IMR-90 (cell line): Measurements from ENCODE around the gene HOXD13.

Experiments
- CEBPB ChIP-seq: IDR thresholded peaks from 2 replicates; pipeline ENCODE4 v1.6.1; 2012; ENCODE audit warnings: low read depth, low read length, improper control_type of control experiment
- CTCF ChIP-seq: conservative IDR thresholded peaks from 2 replicates; pipeline ENCODE4 v1.5.1; 2012; ENCODE audit warnings: mild to moderate bottlenecking, low read depth, low read length, improper control_type of control experiment
- MXI1 ChIP-seq: IDR thresholded peaks from 2 replicates; pipeline ENCODE4 v1.6.1; 2012; ENCODE audit warnings: low read depth, mild to moderate bottlenecking, low read length, moderate library complexity, borderline replicate concordance
- POLR2A ChIP-seq: IDR thresholded peaks from 2 replicates; pipeline ENCODE4 v1.6.1; 2012; ENCODE audit warnings: mild to moderate bottlenecking, low read depth, low read length
- USF2 ChIP-seq: fragments of 150-350 bp; IDR thresholded peaks from 2 replicates; pipeline ENCODE4 v1.6.1; 2017; ENCODE audit warnings: mild to moderate bottlenecking, antibody characterized with exemption, low read length, low read depth

GRCh38 chr2:176115883-176116813 lies 23.6 kb downstream of the HOXD13 start, which contains the start of gene HOXD10:
- TF ChIP-seq CTCF (no peak), POLR2A (no peak), MXI1 (no peak), CEBPB (no peak), USF2 (no peak)
